ENCODE measurements around the gene RNF224.
A peak's percentile ranks its signal among the peaks of the same experiment; 100 is the strongest.
"Not testable (repeated sequence)": the region's sequence is repeated elsewhere in the genome, so short reads cannot be mapped to it uniquely, and the experiment has no call there.

The RNF224 gene

DNA sequence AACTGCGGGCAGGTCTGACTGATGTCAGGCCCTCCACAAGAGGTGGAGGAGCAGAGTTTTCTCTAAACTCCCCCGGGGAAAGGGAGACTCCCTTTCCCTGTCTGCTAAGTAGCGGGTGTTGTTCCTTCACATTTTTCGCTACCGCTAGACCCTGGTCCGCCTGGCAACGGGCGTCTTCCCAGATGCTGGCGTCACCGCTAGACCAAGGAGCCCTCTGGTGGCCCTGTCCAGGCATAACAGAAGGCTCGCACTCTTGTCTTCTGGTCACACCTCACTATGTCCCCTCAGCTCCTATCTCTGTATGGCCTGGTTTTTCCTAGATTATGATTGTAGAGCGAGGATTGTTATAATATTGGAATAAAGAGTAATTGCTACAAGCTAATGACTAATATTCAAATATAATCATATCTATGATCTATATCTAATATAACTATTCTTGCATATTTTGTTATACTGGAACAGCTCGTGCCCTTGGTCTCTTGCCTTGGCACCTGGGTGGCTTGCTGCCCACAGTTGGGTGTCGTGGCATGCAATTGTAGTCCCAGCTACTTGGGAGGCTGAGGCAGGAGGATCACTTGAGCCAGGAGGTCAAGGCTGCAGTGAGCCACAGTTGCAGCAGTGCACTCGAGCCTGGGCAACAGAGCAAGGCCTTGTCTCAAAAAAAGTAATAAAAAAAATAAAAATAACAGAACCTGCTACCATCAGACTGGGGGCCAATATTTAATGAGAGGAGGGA, 35.0 kb downstream of the RNF224 start:
- H4K8ac ChIP-seq (ENCODE audit: low read length); H3K23ac ChIP-seq (ENCODE audit: low read length in 2 of 2); H3K9me3 ChIP-seq (ENCODE audit: control insufficient read depth, low read length); H3K4ac ChIP-seq (ENCODE audit: low read depth in 1 of 2, low read length in 2 of 2); H3K14ac ChIP-seq (ENCODE audit: low read length in 2 of 2); H2BK120ac ChIP-seq (ENCODE audit: low read depth, low read length); H3K4me2 ChIP-seq (ENCODE audit: low read length, poor library complexity, severe bottlenecking); H3K27me3 ChIP-seq (ENCODE audit: control insufficient read depth in 1 of 2, insufficient read depth in 1 of 2, low read length in 2 of 2); H3K27ac ChIP-seq (ENCODE audit: low read length, poor library complexity, severe bottlenecking); H3K9ac ChIP-seq (ENCODE audit: low read length); H2BK15ac ChIP-seq (ENCODE audit: low read depth, poor library complexity, severe bottlenecking); H2AFZ ChIP-seq (ENCODE audit: low read depth, low read length); H3K4me3 ChIP-seq (ENCODE audit: insufficient read depth in 1 of 2, low read depth in 1 of 2, low read length in 2 of 2); H4K91ac ChIP-seq (ENCODE audit: low read length); H2BK12ac ChIP-seq (ENCODE audit: low read length in 2 of 2); H2AK5ac ChIP-seq (ENCODE audit: low read length, severe bottlenecking); H3K4me1 ChIP-seq (ENCODE audit: control insufficient read depth, insufficient read depth, low read depth, low read length); H2BK5ac ChIP-seq (ENCODE audit: low read depth, low read length, poor library complexity, severe bottlenecking); H3K18ac ChIP-seq (ENCODE audit: low read depth in 1 of 2, low read length in 2 of 2): not testable (repeated sequence)
- H3K36me3 ChIP-seq (ENCODE audit: control insufficient read depth in 1 of 2, insufficient read depth in 2 of 2, low read depth in 1 of 2, low read length in 2 of 2) = peaks cover 50 to 70% of the 10 kb centered on the region in 2 experiments
- DNase-seq = peak; percentile 67
- 44% methylated on average over 9 of the region's 15 CpGs for WGBS
- H3K79me1 ChIP-seq (replicated peaks; ENCODE audit: low read length, poor library complexity, severe bottlenecking) = peaks cover 41% of the 10 kb centered on the region

DNA sequence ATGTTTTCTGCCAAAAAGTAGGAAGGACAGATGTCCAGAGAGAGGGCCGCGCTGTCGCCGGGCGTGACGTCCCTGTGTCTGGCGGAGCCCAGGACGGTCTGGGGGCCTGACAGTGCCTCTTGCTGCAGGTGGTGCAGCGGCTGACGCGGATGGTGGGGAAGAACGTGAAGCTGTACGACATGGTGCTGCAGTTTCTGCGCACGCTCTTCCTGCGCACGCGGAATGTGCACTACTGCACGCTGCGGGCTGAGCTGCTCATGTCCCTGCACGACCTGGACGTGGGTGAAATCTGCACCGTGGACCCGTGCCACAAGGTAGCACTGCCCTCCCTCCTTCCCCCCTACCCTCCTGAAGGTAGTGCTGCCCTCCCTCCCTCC, 35.6 kb downstream of the RNF224 start:
- peaks cover 12% of the 10 kb centered on the region for H3K4me1 ChIP-seq (ENCODE audit: control insufficient read depth, insufficient read depth, low read depth, low read length)
- 96% methylated on average over 24 of the region's 24 CpGs for WGBS
- H3K4me2 ChIP-seq (ENCODE audit: low read length, poor library complexity, severe bottlenecking) = no peak overlapping the region

DNA sequence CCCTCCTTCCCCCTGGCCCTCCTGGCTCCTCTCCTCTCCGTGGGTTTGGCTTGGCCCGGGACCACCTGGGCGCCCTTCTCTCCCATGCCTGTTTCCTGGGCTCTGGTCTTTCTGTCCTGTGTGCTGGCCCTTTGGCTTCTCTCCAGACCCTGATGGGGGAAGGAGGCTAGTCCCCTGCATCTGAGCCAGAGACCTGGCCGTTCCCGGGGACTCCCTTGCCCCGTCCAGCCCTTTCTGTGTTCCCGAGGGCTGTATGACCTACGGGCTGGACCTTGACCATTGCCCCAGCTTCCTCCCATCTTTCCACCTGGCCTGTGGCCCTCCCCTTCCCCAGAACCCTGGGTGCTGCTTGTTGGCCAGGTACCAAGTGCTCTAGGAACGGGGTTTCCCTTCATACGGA, 36.2 kb downstream of the RNF224 start:
- 90% methylated on average over 10 of the region's 10 CpGs for WGBS
- Histone ChIP-seq H3K4me3 (ENCODE audit: insufficient read depth in 1 of 2, low read depth in 1 of 2, low read length in 2 of 2) (no peak overlapping the region), H2BK5ac (ENCODE audit: low read depth, low read length, poor library complexity, severe bottlenecking) (no peak overlapping the region)

More for the DNA sequence above, 35.6 kb downstream of the RNF224 start:
- Histone ChIP-seq H3K4me3 (ENCODE audit: insufficient read depth in 1 of 2, low read depth in 1 of 2, low read length in 2 of 2) (no peak overlapping the region), H3K27me3 (ENCODE audit: control insufficient read depth in 1 of 2, insufficient read depth in 1 of 2, low read length in 2 of 2) (no peaks in the 10 kb centered on the region), H2AK5ac (ENCODE audit: low read length, severe bottlenecking) (no peak overlapping the region), H3K9me3 (ENCODE audit: control insufficient read depth, low read length) (no peaks in the 10 kb centered on the region), H3K23ac (ENCODE audit: low read length in 2 of 2) (no peak overlapping the region), H3K4ac (ENCODE audit: low read depth in 1 of 2, low read length in 2 of 2) (no peak overlapping the region), H4K91ac (ENCODE audit: low read length) (peak overlapping the region; percentile 66), H3K18ac (ENCODE audit: low read depth in 1 of 2, low read length in 2 of 2) (peak overlapping the region in 1 of 2 experiments; percentile 28), H3K27ac (ENCODE audit: low read length, poor library complexity, severe bottlenecking) (no peak overlapping the region), H3K79me1 (replicated peaks; ENCODE audit: low read length, poor library complexity, severe bottlenecking) (peaks cover 43% of the 10 kb centered on the region), H4K8ac (ENCODE audit: low read length) (peak overlapping the region; percentile 87), H3K9ac (ENCODE audit: low read length) (no peak overlapping the region), H2BK15ac (ENCODE audit: low read depth, poor library complexity, severe bottlenecking) (no peak overlapping the region), H2BK5ac (ENCODE audit: low read depth, low read length, poor library complexity, severe bottlenecking) (no peak overlapping the region), H3K14ac (ENCODE audit: low read length in 2 of 2) (no peak overlapping the region), H2BK12ac (ENCODE audit: low read length in 2 of 2) (peak overlapping the region in 1 of 2 experiments; percentile 61), H2BK120ac (ENCODE audit: low read depth, low read length) (no peak overlapping the region), H2AFZ (ENCODE audit: low read depth, low read length) (no peak overlapping the region), H3K36me3 (ENCODE audit: control insufficient read depth in 1 of 2, insufficient read depth in 2 of 2, low read depth in 1 of 2, low read length in 2 of 2) (peaks cover 53 to 73% of the 10 kb centered on the region in 2 experiments)
- DNase-seq = no peak

GRCh38 chr9:137264067-137264466, 36.8 kb downstream of the RNF224 start:
- no peak overlapping the region for H3K4me3 ChIP-seq (ENCODE audit: insufficient read depth in 1 of 2, low read depth in 1 of 2, low read length in 2 of 2)
- H3K23ac ChIP-seq (ENCODE audit: low read length in 2 of 2) = no peak overlapping the region
- no peaks in the 10 kb centered on the region for H3K27me3 ChIP-seq (ENCODE audit: control insufficient read depth in 1 of 2, insufficient read depth in 1 of 2, low read length in 2 of 2)
- H3K27ac ChIP-seq (ENCODE audit: low read length, poor library complexity, severe bottlenecking) = no peak overlapping the region
- H2BK5ac ChIP-seq (ENCODE audit: low read depth, low read length, poor library complexity, severe bottlenecking) = no peak overlapping the region
- H2AK5ac ChIP-seq (ENCODE audit: low read length, severe bottlenecking) = no peak overlapping the region
- H3K4me2 ChIP-seq (ENCODE audit: low read length, poor library complexity, severe bottlenecking) = no peak overlapping the region
- H3K4me1 ChIP-seq (ENCODE audit: control insufficient read depth, insufficient read depth, low read depth, low read length) = peaks cover 17% of the 10 kb centered on the region
- H2BK15ac ChIP-seq (ENCODE audit: low read depth, poor library complexity, severe bottlenecking) = no peak overlapping the region
- no peak overlapping the region for H3K18ac ChIP-seq (ENCODE audit: low read depth in 1 of 2, low read length in 2 of 2)
- H3K9ac ChIP-seq (ENCODE audit: low read length) = no peak overlapping the region
- H3K14ac ChIP-seq (ENCODE audit: low read length in 2 of 2) = no peak overlapping the region
- 98% methylated on average over 22 of the region's 22 CpGs for WGBS
- no peak for DNase-seq
- H3K36me3 ChIP-seq (ENCODE audit: control insufficient read depth in 1 of 2, insufficient read depth in 2 of 2, low read depth in 1 of 2, low read length in 2 of 2) = peaks cover 56 to 74% of the 10 kb centered on the region in 2 experiments
- no peak overlapping the region for H4K8ac ChIP-seq (ENCODE audit: low read length)
- no peaks in the 10 kb centered on the region for H3K9me3 ChIP-seq (ENCODE audit: control insufficient read depth, low read length)
- H2BK12ac ChIP-seq (ENCODE audit: low read length in 2 of 2) = no peak overlapping the region
- no peak overlapping the region for H3K4ac ChIP-seq (ENCODE audit: low read depth in 1 of 2, low read length in 2 of 2)
- H2BK120ac ChIP-seq (ENCODE audit: low read depth, low read length) = no peak overlapping the region
- H3K79me1 ChIP-seq (replicated peaks; ENCODE audit: low read length, poor library complexity, severe bottlenecking) = peaks cover 46% of the 10 kb centered on the region
- no peak overlapping the region for H2AFZ ChIP-seq (ENCODE audit: low read depth, low read length)
- H4K91ac ChIP-seq (ENCODE audit: low read length) = no peak overlapping the region

More for the DNA sequence above, 36.2 kb downstream of the RNF224 start:
- Histone ChIP-seq H3K4me1 (ENCODE audit: control insufficient read depth, insufficient read depth, low read depth, low read length) (peaks cover 13% of the 10 kb centered on the region), H2BK120ac (ENCODE audit: low read depth, low read length) (no peak overlapping the region), H3K9ac (ENCODE audit: low read length) (no peak overlapping the region), H3K18ac (ENCODE audit: low read depth in 1 of 2, low read length in 2 of 2) (no peak overlapping the region), H3K23ac (ENCODE audit: low read length in 2 of 2) (no peak overlapping the region), H3K4me2 (ENCODE audit: low read length, poor library complexity, severe bottlenecking) (no peak overlapping the region), H3K9me3 (ENCODE audit: control insufficient read depth, low read length) (no peaks in the 10 kb centered on the region), H2AFZ (ENCODE audit: low read depth, low read length) (no peak overlapping the region), H3K27me3 (ENCODE audit: control insufficient read depth in 1 of 2, insufficient read depth in 1 of 2, low read length in 2 of 2) (no peaks in the 10 kb centered on the region), H3K36me3 (ENCODE audit: control insufficient read depth in 1 of 2, insufficient read depth in 2 of 2, low read depth in 1 of 2, low read length in 2 of 2) (peaks cover 56 to 72% of the 10 kb centered on the region in 2 experiments), H2BK15ac (ENCODE audit: low read depth, poor library complexity, severe bottlenecking) (no peak overlapping the region), H4K91ac (ENCODE audit: low read length) (no peak overlapping the region), H4K8ac (ENCODE audit: low read length) (no peak overlapping the region), H3K14ac (ENCODE audit: low read length in 2 of 2) (no peak overlapping the region), H3K27ac (ENCODE audit: low read length, poor library complexity, severe bottlenecking) (no peak overlapping the region), H3K79me1 (replicated peaks; ENCODE audit: low read length, poor library complexity, severe bottlenecking) (peaks cover 44% of the 10 kb centered on the region), H2AK5ac (ENCODE audit: low read length, severe bottlenecking) (no peak overlapping the region), H3K4ac (ENCODE audit: low read depth in 1 of 2, low read length in 2 of 2) (no peak overlapping the region), H2BK12ac (ENCODE audit: low read length in 2 of 2) (no peak overlapping the region)
- no peak for DNase-seq
